Measurements from ENCODE around the gene HSBP1L1. TPM values are rescaled to one million over a fixed set of nuclear protein-coding genes. Genes with fewer than 3 reads are reported as not detected.

The HSBP1L1 gene
- total RNA-seq, 4 donors from 2014 or later, result 18.0 to 35.4 (median 29.7) TPM

DNA sequence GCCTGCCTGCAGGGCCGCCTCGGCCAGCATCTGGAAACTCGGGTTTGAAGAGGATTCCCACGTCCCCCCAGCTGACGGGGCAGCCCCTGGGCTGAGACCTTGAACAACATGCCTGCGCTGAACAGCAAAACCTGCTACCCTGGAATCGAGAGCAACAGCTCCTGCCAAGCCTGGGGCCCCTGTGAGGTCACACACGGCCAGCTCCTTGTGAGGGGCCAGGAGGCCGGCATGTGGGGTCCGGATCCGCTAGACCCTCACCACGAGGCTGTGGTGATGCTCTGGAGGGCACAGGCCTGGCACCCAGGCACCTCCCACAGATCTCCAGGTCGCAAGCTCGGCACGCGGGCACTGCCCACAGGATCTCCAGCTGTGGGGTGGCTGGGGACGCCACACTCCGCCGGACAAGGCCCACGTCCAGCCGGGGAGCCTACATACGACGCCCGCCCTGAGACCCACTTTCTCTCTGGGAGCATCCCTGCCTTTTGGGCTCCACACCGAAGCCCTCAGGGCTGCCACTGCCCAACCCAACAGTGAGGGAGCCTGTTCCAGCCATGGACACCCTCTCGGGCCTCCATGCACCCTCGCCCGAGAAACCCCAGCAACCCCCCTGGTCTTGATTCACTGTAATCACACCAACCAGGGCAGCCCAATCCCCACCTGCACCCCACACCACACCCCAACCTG lies 47.1 kb upstream of the HSBP1L1 start:
- DNase-seq (ENCODE audit: low spot score in 2 of 2), result no peak
- TF ChIP-seq, protein P1, sequence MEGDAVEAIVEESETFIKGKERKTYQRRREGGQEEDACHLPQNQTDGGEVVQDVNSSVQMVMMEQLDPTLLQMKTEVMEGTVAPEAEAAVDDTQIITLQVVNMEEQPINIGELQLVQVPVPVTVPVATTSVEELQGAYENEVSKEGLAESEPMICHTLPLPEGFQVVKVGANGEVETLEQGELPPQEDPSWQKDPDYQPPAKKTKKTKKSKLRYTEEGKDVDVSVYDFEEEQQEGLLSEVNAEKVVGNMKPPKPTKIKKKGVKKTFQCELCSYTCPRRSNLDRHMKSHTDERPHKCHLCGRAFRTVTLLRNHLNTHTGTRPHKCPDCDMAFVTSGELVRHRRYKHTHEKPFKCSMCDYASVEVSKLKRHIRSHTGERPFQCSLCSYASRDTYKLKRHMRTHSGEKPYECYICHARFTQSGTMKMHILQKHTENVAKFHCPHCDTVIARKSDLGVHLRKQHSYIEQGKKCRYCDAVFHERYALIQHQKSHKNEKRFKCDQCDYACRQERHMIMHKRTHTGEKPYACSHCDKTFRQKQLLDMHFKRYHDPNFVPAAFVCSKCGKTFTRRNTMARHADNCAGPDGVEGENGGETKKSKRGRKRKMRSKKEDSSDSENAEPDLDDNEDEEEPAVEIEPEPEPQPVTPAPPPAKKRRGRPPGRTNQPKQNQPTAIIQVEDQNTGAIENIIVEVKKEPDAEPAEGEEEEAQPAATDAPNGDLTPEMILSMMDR (IDR thresholded peaks at IDR 0.05), result no peak
- TF ChIP-seq EP300 (IDR thresholded peaks at IDR 0.05) (no peak), POLR2A (IDR thresholded peaks at IDR 0.05) (no peak)
- H3K27me3 ChIP-seq, result no peaks in the 10 kb centered on the region
- no peak overlapping the region for H3K27ac ChIP-seq
- H3K9me3 ChIP-seq, result no peaks in the 10 kb centered on the region
- no peak overlapping the region for H3K4me3 ChIP-seq
- H3K4me1 ChIP-seq, result peaks cover 0 to 9% (median 0%) of the 10 kb centered on the region in 4 donors
- WGBS, 2 donors, result 94 to 95% methylated on average over 22 to 23 of the region's 28 CpGs
- peaks cover 0 to 71% (median 0%) of the 10 kb centered on the region in 3 donors for H3K36me3 ChIP-seq

- Histone ChIP-seq H3K4me1 (peaks cover 0 to 3% (median 0%) of the 10 kb centered on the region in 4 donors), H3K27ac (no peak overlapping the region), H3K9me3 (no peaks in the 10 kb centered on the region), H3K36me3 (peaks cover 0 to 71% (median 0%) of the 10 kb centered on the region in 3 donors), H3K4me3 (no peak overlapping the region), H3K27me3 (no peaks in the 10 kb centered on the region)
- DNase-seq (ENCODE audit: low spot score in 2 of 2), result no peak
- TF ChIP-seq, protein P1 (IDR thresholded peaks at IDR 0.05), result no peak
- TF ChIP-seq EP300 (IDR thresholded peaks at IDR 0.05) (no peak), POLR2A (IDR thresholded peaks at IDR 0.05) (no peak)
- WGBS, 2 donors, result 94% methylated on average over 23 to 25 of the region's 25 CpGs
Observed at GRCh38 chr18:79917853-79918614, 46.4 kb upstream of the HSBP1L1 start.

DNA sequence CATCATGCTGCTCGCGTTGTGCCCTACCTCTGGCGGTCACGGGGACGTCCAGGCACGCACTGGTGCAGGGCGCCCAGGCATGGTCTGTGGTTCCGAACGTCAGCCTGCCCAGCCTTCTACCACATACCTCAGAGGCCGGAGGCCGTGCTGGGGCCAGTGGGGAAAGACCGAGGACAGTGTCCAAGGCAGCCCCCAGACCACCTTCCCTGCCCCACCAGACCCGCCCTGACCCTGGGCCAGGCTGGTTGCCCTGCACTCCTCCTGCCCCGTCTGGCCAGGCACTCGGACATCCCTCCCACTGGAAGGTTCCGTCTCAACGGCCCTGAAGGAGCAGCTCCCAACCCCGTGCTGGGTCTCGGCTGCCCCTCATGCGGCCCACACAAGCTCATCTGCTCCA lies 45.8 kb upstream of the HSBP1L1 start:
- 93 to 100% methylated on average over 3 to 11 of the region's 20 CpGs for WGBS, 2 donors
- no peak for DNase-seq (ENCODE audit: low spot score in 2 of 2)
- H3K36me3 ChIP-seq, result peaks cover 0 to 71% (median 0%) of the 10 kb centered on the region in 3 donors

GRCh38 chr18:79919089-79919488 lies 45.4 kb upstream of the HSBP1L1 start:
- H3K9me3 ChIP-seq, result no peaks in the 10 kb centered on the region
- no peak for DNase-seq (ENCODE audit: low spot score in 2 of 2)
- peaks cover 0 to 72% (median 0%) of the 10 kb centered on the region in 3 donors for H3K36me3 ChIP-seq
- no peak overlapping the region for H3K27ac ChIP-seq
- WGBS, 2 donors, result 97 to 98% methylated on average over 19 of the region's 19 CpGs
- H3K4me3 ChIP-seq, result no peak overlapping the region
- no peaks in the 10 kb centered on the region for H3K4me1 ChIP-seq
- TF ChIP-seq EP300 (IDR thresholded peaks at IDR 0.05) (no peak), POLR2A (IDR thresholded peaks at IDR 0.05) (no peak)
- TF ChIP-seq, protein P1 (IDR thresholded peaks at IDR 0.05), result no peak
- H3K27me3 ChIP-seq, result no peaks in the 10 kb centered on the region

More for the DNA sequence above, 45.8 kb upstream of the HSBP1L1 start:
- H3K4me1 ChIP-seq, result no peaks in the 10 kb centered on the region
- no peak overlapping the region for H3K27ac ChIP-seq
- H3K9me3 ChIP-seq, result no peaks in the 10 kb centered on the region
- H3K27me3 ChIP-seq, result no peaks in the 10 kb centered on the region
- TF ChIP-seq, protein P1 (IDR thresholded peaks at IDR 0.05), result no peak
- no peak for TF ChIP-seq POLR2A (IDR thresholded peaks at IDR 0.05)
- TF ChIP-seq EP300 (IDR thresholded peaks at IDR 0.05), result no peak
- no peak overlapping the region for H3K4me3 ChIP-seq
